ENCODE data around the gene STARD5.

- TF ChIP-seq RAD21 (conservative IDR thresholded peaks at IDR 0.05 in 1 of 2, IDR thresholded peaks at IDR 0.05 in 1 of 2) = no peak
- TF ChIP-seq CTCF (IDR thresholded peaks at IDR 0.05) = no peak
- no peak for TF ChIP-seq POLR2A (IDR thresholded peaks at IDR 0.05; ENCODE audit: low read length)
- no peak for TF ChIP-seq SMC3 (IDR thresholded peaks at IDR 0.05)
- TF ChIP-seq RFX5 (IDR thresholded peaks at IDR 0.05) = no peak
- TF ChIP-seq, protein P1, sequence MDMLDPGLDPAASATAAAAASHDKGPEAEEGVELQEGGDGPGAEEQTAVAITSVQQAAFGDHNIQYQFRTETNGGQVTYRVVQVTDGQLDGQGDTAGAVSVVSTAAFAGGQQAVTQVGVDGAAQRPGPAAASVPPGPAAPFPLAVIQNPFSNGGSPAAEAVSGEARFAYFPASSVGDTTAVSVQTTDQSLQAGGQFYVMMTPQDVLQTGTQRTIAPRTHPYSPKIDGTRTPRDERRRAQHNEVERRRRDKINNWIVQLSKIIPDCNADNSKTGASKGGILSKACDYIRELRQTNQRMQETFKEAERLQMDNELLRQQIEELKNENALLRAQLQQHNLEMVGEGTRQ (IDR thresholded peaks at IDR 0.05) = no peak
Measured at GRCh38 chr15:81330366-81331090, 6.6 kb upstream of the STARD5 start.
